ENCODE data around the gene PTPRN2.

GRCh38 chr7:158588878-158589442, 1.3 kb upstream of the PTPRN2 start:
- TF ChIP-seq REST (IDR thresholded peaks at IDR 0.05; ENCODE audit: borderline replicate concordance) (no peak), REST (CRISPR knock-in tag; IDR thresholded peaks at IDR 0.05; ENCODE audit: low read depth) (no peak), AFF4 (CRISPR knock-in tag; IDR thresholded peaks at IDR 0.05) (no peak), GABPA (tag; conservative IDR thresholded peaks at IDR 0.05; ENCODE audit: low read depth) (no peak), ZNF274 (IDR thresholded peaks at IDR 0.05; ENCODE audit: borderline replicate concordance, low read depth, low read length) (no peak), RBM14 (IDR thresholded peaks at IDR 0.05; ENCODE audit: borderline replicate concordance, insufficient read depth, low read depth, low read length) (no peak), RBBP5 (IDR thresholded peaks at IDR 0.05; ENCODE audit: borderline replicate concordance, insufficient read depth, low read length, poor library complexity, severe bottlenecking) (no peak), TFE3 (CRISPR knock-in tag; IDR thresholded peaks at IDR 0.05) (no peak)
- TF ChIP-seq, protein P1, sequence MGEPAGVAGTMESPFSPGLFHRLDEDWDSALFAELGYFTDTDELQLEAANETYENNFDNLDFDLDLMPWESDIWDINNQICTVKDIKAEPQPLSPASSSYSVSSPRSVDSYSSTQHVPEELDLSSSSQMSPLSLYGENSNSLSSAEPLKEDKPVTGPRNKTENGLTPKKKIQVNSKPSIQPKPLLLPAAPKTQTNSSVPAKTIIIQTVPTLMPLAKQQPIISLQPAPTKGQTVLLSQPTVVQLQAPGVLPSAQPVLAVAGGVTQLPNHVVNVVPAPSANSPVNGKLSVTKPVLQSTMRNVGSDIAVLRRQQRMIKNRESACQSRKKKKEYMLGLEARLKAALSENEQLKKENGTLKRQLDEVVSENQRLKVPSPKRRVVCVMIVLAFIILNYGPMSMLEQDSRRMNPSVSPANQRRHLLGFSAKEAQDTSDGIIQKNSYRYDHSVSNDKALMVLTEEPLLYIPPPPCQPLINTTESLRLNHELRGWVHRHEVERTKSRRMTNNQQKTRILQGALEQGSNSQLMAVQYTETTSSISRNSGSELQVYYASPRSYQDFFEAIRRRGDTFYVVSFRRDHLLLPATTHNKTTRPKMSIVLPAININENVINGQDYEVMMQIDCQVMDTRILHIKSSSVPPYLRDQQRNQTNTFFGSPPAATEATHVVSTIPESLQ (CRISPR knock-in tag; IDR thresholded peaks at IDR 0.05), result no peak
